Loucy (cell line): ENCODE measurements around the gene ELOVL6.

Experiments used
- H2AFZ ChIP-seq: fragments of 200-600 bp; sonication (generic); 2 replicates; pipeline ENCODE4 v1.6.0; 2016; ENCODE audit warnings: antibody characterized with exemption, mild to moderate bottlenecking, low read length, moderate library complexity
- H3F3A ChIP-seq: fragments of 200-600 bp; 2 replicates; pipeline ENCODE4 v1.6.0; 2016; ENCODE audit warnings: antibody characterized with exemption, low read depth, mild to moderate bottlenecking
- H3K27me3 ChIP-seq: fragments of 200-600 bp; sonication (generic); 2 replicates; pipeline ENCODE4 v1.6.1; 2014; ENCODE audit warnings: low read length, mild to moderate bottlenecking; ENCODE audit not compliant: insufficient read depth, poor library complexity, severe bottlenecking
- H3K36me3 ChIP-seq: fragments of 200-600 bp; sonication (generic); 2 replicates; pipeline ENCODE4 v1.6.1; 2016; ENCODE audit warnings: low read length; ENCODE audit not compliant: insufficient read depth
- H3K4me1 ChIP-seq: fragments of 200-600 bp; sonication (generic); 2 replicates; pipeline ENCODE4 v1.5.1; 2014; ENCODE audit warnings: low read length, mild to moderate bottlenecking; ENCODE audit not compliant: insufficient read depth, poor library complexity, severe bottlenecking
- H3K4me2 ChIP-seq: fragments of 200-600 bp; sonication (generic); 2 replicates; pipeline ENCODE4 v1.6.0; 2014; ENCODE audit warnings: antibody characterized with exemption, low read length, low read depth, mild to moderate bottlenecking; ENCODE audit not compliant: poor library complexity, severe bottlenecking
- H3K4me3 ChIP-seq: fragments of 200-600 bp; sonication (generic); 2 replicates; pipeline ENCODE4 v1.5.1; 2014; ENCODE audit warnings: low read length, mild to moderate bottlenecking, mixed read lengths; ENCODE audit not compliant: poor library complexity, severe bottlenecking
- H3K79me2 ChIP-seq: fragments of 200-600 bp; sonication (generic); 2 replicates; pipeline ENCODE4 v1.6.1; 2014; ENCODE audit warnings: low read length; ENCODE audit not compliant: insufficient read depth
- H3K9ac ChIP-seq: fragments of 200-600 bp; sonication (generic); 2 replicates; pipeline ENCODE4 v1.6.0; 2014; ENCODE audit warnings: mild to moderate bottlenecking, low read depth, low read length, moderate library complexity; ENCODE audit not compliant: poor library complexity, severe bottlenecking
- H3K9me2 ChIP-seq: fragments of 200-600 bp; sonication (generic); replicated peaks from 2 replicates; pipeline ENCODE4 v1.6.1; 2016; ENCODE audit warnings: low read depth, low read length, mixed read lengths
- H3K9me3 ChIP-seq: fragments of 200-600 bp; sonication (generic); 2 replicates; pipeline ENCODE4 v1.6.1; 2014; ENCODE audit warnings: mild to moderate bottlenecking, antibody characterized with exemption, low read length, low read depth; ENCODE audit not compliant: insufficient read depth
- H4K20me1 ChIP-seq: fragments of 200-600 bp; sonication (generic); 2 replicates; pipeline ENCODE4 v1.6.0; 2014; ENCODE audit warnings: antibody characterized with exemption, low read length, mild to moderate bottlenecking; ENCODE audit not compliant: insufficient read depth, poor library complexity, severe bottlenecking
- CTCF ChIP-seq: fragments of 200-600 bp; sonication (generic); conservative IDR thresholded peaks from 2 replicates; pipeline ENCODE4 v1.5.1; 2014; ENCODE audit warnings: mild to moderate bottlenecking, antibody characterized with exemption, low read length
- EZH2phosphoT487 ChIP-seq: fragments of 200-600 bp; IDR thresholded peaks from 2 replicates; pipeline ENCODE4 v1.6.1; 2018; ENCODE audit warnings: antibody characterized with exemption, mild to moderate bottlenecking, moderate library complexity, borderline replicate concordance

ELOVL6 gene

GRCh38 chr4:110137829-110138228, 60.6 kb downstream of the ELOVL6 start:
- Histone ChIP-seq H3K9ac (no peak overlapping the region), H3K79me2 (peaks cover 10% of the 10 kb centered on the region; the same call in 1 of the 2 replicates), H3K27me3 (no peaks in the 10 kb centered on the region), H2AFZ (no peak overlapping the region), H3K4me2 (no peak overlapping the region), H3K4me1 (peaks cover 27% of the 10 kb centered on the region), H3F3A (no peaks in the 10 kb centered on the region), H4K20me1 (no peaks in the 10 kb centered on the region), H3K9me3 (no peaks in the 10 kb centered on the region), H3K9me2 (no peaks in the 10 kb centered on the region), H3K4me3 (no peak overlapping the region), H3K36me3 (peaks cover 10% of the 10 kb centered on the region; the same call in 1 of the 2 replicates)
- TF ChIP-seq EZH2phosphoT487 (no peak), CTCF (no peak)

- no peaks in the 10 kb centered on the region for H4K20me1 ChIP-seq
- H3K9me3 ChIP-seq: no peaks in the 10 kb centered on the region
- H2AFZ ChIP-seq: no peak overlapping the region
- H3F3A ChIP-seq: no peaks in the 10 kb centered on the region
- H3K79me2 ChIP-seq: peaks cover 13% of the 10 kb centered on the region; the same call in 1 of the 2 replicates
- H3K4me3 ChIP-seq: no peak overlapping the region
- H3K4me2 ChIP-seq: no peak overlapping the region
- H3K4me1 ChIP-seq: peaks cover 27% of the 10 kb centered on the region
- H3K9me2 ChIP-seq: no peaks in the 10 kb centered on the region
- H3K36me3 ChIP-seq: peaks cover 5% of the 10 kb centered on the region; the same call in 1 of the 2 replicates
- no peaks in the 10 kb centered on the region for H3K27me3 ChIP-seq
- no peak overlapping the region for H3K9ac ChIP-seq
- TF ChIP-seq CTCF (no peak), EZH2phosphoT487 (no peak)
These were observed 62.9 kb downstream of the ELOVL6 start for GRCh38 chr4:110135523-110135922.

- Histone ChIP-seq H4K20me1 (no peaks in the 10 kb centered on the region), H3K36me3 (peaks cover 5% of the 10 kb centered on the region; the same call in 1 of the 2 replicates), H3K9ac (no peak overlapping the region), H3K4me1 (peaks cover 27% of the 10 kb centered on the region), H3K9me2 (no peaks in the 10 kb centered on the region), H3K4me2 (no peak overlapping the region), H2AFZ (no peak overlapping the region), H3K9me3 (no peaks in the 10 kb centered on the region), H3K79me2 (peaks cover 17% of the 10 kb centered on the region; the same call in 1 of the 2 replicates), H3F3A (no peaks in the 10 kb centered on the region), H3K27me3 (no peaks in the 10 kb centered on the region), H3K4me3 (no peak overlapping the region)
- TF ChIP-seq EZH2phosphoT487 (no peak), CTCF (no peak)
These were observed 63.3 kb downstream of the ELOVL6 start for GRCh38 chr4:110135076-110135475.
